ENCODE measurements around the gene MCUB.

GRCh38 chr4:109559983-109560686 is at the start of gene MCUB:
- TF ChIP-seq CTCF (IDR thresholded peaks at IDR 0.05; ENCODE audit: low read length): no peak
- no peak for TF ChIP-seq EZH2 (optimal IDR thresholded peaks at IDR 0.05; ENCODE audit: low read depth, low read length)
